ENCODE measurements around the gene FOSL2.

The FOSL2 gene

DNA sequence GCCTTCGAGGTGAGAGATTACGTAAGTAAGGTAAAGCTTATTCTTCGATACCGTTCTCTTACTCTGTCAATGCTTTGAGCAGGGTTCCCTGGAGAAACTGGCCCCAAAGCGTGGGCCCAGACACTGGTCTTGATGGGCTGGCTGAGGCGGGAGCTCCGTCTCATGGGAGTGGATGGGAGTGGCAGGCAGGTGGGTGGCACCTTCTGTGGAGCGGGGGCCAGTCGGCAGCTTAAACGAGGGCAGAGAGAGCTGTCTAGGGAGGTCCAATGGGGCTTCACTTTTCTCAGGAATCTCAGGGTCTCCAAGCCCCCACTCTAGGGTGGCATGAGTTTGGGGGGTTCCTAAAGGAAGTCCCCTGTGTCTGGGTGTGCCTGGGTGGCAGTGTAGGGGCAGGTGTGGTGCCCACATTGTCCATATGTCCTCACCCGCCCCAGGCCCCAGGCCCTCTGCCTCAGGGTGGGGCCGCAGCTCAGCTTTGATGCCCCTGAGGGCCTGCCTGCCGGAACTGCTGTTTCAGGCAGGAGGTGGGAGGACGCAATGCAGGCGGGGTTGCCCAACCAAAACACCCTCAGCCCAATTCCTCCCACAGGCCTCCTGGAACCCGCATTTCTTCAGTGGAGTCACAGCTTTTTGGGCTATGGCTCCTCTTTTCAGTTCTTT, 32.5 kb upstream of the FOSL2 start:
- Histone ChIP-seq H3K36me3 (ENCODE audit: insufficient read depth, low read length) (no peaks in the 10 kb centered on the region), H3K4me1 (ENCODE audit: insufficient read depth, low read length) (peaks cover 32% of the 10 kb centered on the region), H3K4me2 (ENCODE audit: insufficient read depth, low read length) (peak overlapping the region; percentile 63; the same call in 1 of the 2 replicates), H3K4me3 (ENCODE audit: low read depth in 1 of 2, low read length in 2 of 2) (no peak overlapping the region), H3K9me3 (ENCODE audit: insufficient read depth, low read length, severe bottlenecking) (no peaks in the 10 kb centered on the region), H3K9ac (ENCODE audit: low read depth, low read length) (no peak overlapping the region), H3K27me3 (ENCODE audit: insufficient read depth, low read length, poor library complexity) (no peaks in the 10 kb centered on the region), H3K27ac (ENCODE audit: low read length) (no peak overlapping the region), H3K79me2 (ENCODE audit: insufficient read depth, low read length) (no peaks in the 10 kb centered on the region), H4K20me1 (ENCODE audit: insufficient read depth, low read length) (peaks cover 16% of the 10 kb centered on the region; the same call in 1 of the 2 replicates), H2AFZ (ENCODE audit: low read depth, low read length) (no peak overlapping the region)
- no peak for TF ChIP-seq EZH2 (IDR thresholded peaks at IDR 0.05; ENCODE audit: borderline replicate concordance, low read depth, low read length, severe bottlenecking)
- TF ChIP-seq, protein P1, sequence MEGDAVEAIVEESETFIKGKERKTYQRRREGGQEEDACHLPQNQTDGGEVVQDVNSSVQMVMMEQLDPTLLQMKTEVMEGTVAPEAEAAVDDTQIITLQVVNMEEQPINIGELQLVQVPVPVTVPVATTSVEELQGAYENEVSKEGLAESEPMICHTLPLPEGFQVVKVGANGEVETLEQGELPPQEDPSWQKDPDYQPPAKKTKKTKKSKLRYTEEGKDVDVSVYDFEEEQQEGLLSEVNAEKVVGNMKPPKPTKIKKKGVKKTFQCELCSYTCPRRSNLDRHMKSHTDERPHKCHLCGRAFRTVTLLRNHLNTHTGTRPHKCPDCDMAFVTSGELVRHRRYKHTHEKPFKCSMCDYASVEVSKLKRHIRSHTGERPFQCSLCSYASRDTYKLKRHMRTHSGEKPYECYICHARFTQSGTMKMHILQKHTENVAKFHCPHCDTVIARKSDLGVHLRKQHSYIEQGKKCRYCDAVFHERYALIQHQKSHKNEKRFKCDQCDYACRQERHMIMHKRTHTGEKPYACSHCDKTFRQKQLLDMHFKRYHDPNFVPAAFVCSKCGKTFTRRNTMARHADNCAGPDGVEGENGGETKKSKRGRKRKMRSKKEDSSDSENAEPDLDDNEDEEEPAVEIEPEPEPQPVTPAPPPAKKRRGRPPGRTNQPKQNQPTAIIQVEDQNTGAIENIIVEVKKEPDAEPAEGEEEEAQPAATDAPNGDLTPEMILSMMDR (IDR thresholded peaks at IDR 0.05; ENCODE audit: borderline replicate concordance, extremely low read depth, low read length, poor library complexity, severe bottlenecking) = no peak
- DNase-seq = no peak
- no peak for ATAC-seq (ENCODE audit: insufficient read depth, low read depth)

DNA sequence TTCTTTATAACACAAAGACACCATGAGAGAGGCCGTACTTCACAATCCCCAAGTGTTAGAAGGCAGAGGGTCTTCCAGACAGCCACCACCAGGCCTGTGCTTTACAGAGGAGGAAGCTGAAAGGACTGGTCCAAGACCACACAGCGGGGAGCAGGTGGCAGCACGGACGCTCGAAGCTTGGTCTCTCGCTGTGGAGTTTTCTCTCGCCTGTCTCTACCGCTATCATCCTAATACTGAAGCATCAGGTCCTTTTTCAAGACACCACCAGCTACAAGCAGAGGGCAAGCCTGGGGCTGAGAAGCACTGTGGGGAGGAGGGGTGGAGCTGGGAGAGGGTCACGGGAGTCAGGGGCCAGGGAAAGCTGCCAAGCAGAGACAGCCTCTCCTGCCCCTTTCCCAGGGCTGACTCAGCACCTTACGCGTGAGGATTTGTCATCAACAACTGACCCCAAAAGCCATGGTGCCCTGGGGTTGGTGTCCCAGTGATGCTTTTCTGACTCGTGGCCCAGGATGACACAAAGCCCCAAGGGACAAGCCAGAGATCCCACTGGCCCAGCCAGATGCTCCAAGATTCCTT, 31.9 kb upstream of the FOSL2 start:
- Histone ChIP-seq H4K20me1 (ENCODE audit: insufficient read depth, low read length) (peaks cover 16% of the 10 kb centered on the region; the same call in 1 of the 2 replicates), H3K4me1 (ENCODE audit: insufficient read depth, low read length) (peaks cover 38% of the 10 kb centered on the region), H3K4me3 (ENCODE audit: low read depth in 1 of 2, low read length in 2 of 2) (no peak overlapping the region), H3K27ac (ENCODE audit: low read length) (no peak overlapping the region), H2AFZ (ENCODE audit: low read depth, low read length) (no peak overlapping the region), H3K4me2 (ENCODE audit: insufficient read depth, low read length) (no peak overlapping the region), H3K79me2 (ENCODE audit: insufficient read depth, low read length) (no peaks in the 10 kb centered on the region), H3K27me3 (ENCODE audit: insufficient read depth, low read length, poor library complexity) (no peaks in the 10 kb centered on the region), H3K9ac (ENCODE audit: low read depth, low read length) (no peak overlapping the region), H3K36me3 (ENCODE audit: insufficient read depth, low read length) (no peaks in the 10 kb centered on the region), H3K9me3 (ENCODE audit: insufficient read depth, low read length, severe bottlenecking) (no peaks in the 10 kb centered on the region)
- no peak for TF ChIP-seq EZH2 (IDR thresholded peaks at IDR 0.05; ENCODE audit: borderline replicate concordance, low read depth, low read length, severe bottlenecking)
- TF ChIP-seq, protein P1 (IDR thresholded peaks at IDR 0.05; ENCODE audit: borderline replicate concordance, extremely low read depth, low read length, poor library complexity, severe bottlenecking) = no peak
- ATAC-seq (ENCODE audit: insufficient read depth, low read depth) (no peak), DNase-seq (no peak)

DNA sequence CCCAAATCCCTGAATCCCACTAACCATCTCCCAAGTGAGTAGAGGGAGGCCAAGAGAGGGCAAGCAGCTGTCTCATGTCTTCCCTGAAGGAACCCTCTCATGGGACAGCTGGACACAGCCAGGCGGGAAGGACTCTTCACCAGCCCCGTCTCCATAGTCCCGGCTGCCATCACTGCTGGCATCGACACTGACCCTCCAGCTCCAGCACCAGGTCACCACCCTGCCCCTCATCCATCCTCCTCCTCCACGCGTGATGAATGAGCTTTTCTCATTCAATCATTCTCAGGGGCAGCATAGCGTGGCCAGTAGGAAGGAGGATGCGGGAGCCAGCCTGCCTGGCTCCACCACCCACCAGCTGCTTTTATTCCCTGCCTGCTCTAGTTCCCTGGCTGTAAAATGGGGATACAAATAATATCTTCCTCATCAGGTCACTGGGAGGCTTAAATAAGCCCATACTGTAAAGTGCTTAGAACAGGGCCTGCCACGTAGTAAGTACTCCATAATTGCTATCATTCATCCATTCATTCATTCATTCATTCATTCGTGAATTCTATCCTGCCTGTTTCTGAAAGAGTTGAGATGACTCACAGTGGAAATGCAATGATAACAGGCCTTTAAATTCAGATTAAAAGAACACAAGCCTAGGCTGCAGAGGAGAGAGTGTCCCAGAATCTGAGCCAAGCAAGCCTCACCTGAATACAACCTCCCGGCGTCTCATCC, 30.5 kb upstream of the FOSL2 start:
- H3K27ac ChIP-seq (ENCODE audit: low read length) = no peak overlapping the region
- no peak overlapping the region for H3K4me2 ChIP-seq (ENCODE audit: insufficient read depth, low read length)
- peaks cover 52% of the 10 kb centered on the region for H3K4me1 ChIP-seq (ENCODE audit: insufficient read depth, low read length)
- no peak overlapping the region for H3K9ac ChIP-seq (ENCODE audit: low read depth, low read length)
- no peak overlapping the region for H3K4me3 ChIP-seq (ENCODE audit: low read depth in 1 of 2, low read length in 2 of 2)
- no peak for ATAC-seq (ENCODE audit: insufficient read depth, low read depth)
- DNase-seq = no peak
- TF ChIP-seq EZH2 (IDR thresholded peaks at IDR 0.05; ENCODE audit: borderline replicate concordance, low read depth, low read length, severe bottlenecking) = no peak
- TF ChIP-seq, protein P1 (IDR thresholded peaks at IDR 0.05; ENCODE audit: borderline replicate concordance, extremely low read depth, low read length, poor library complexity, severe bottlenecking) = no peak
- no peak overlapping the region for H2AFZ ChIP-seq (ENCODE audit: low read depth, low read length)
- H4K20me1 ChIP-seq (ENCODE audit: insufficient read depth, low read length) = peaks cover 19% of the 10 kb centered on the region; the same call in 1 of the 2 replicates
- no peaks in the 10 kb centered on the region for H3K9me3 ChIP-seq (ENCODE audit: insufficient read depth, low read length, severe bottlenecking)
- H3K79me2 ChIP-seq (ENCODE audit: insufficient read depth, low read length) = no peaks in the 10 kb centered on the region
- H3K36me3 ChIP-seq (ENCODE audit: insufficient read depth, low read length) = no peaks in the 10 kb centered on the region
- no peaks in the 10 kb centered on the region for H3K27me3 ChIP-seq (ENCODE audit: insufficient read depth, low read length, poor library complexity)
